Measurements from ENCODE around the gene SLC16A5. TPM values are rescaled to one million over a fixed set of nuclear protein-coding genes. Genes with fewer than 3 reads are reported as not detected.

The SLC16A5 gene
- total RNA-seq, 1 experiment from 2014 or later = 32.4 TPM

DNA sequence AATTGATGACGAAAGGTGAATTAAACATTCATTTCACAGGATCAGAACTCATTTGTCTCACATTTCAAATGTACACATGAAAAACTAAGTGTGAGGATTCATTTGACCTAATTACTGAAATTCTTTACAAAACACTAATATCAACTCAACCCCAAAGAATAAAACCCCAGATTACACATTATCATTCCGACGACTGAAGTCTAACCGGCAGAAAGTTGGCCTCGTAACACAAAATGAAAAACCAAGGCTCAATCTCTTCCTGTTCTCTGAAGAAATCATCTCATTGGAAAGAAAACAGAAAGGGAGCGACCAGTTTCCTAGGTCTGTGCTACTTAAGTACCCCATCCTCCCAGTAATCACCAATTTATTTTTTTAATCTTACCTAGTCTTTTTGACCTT lies 64.8 kb downstream of the SLC16A5 start:
- ChIA-PET POLR2A (interaction anchor here (1.0 kb wide), 1 partner anchor 19 kb away, joined by 4 read pairs; no protein-coding TSS in a partner anchor), CTCF (no interaction called here)
- Mint-ChIP-seq H3K9me3 (no peaks in the 10 kb centered on the region), H3K27ac (peak overlapping the region; percentile 90), H3K4me1 (peaks cover 45% of the 10 kb centered on the region), H3K36me3 (peaks cover 24% of the 10 kb centered on the region), H3K4me3 (peak overlapping the region; percentile 97), H3K27me3 (ENCODE audit: low read depth) (peaks cover 3% of the 10 kb centered on the region; the same call in 1 of the 2 replicates)
- ATAC-seq = no peak
- TF ChIP-seq NFATC4 (CRISPR knock-in tag; IDR thresholded peaks at IDR 0.05) (no peak), MXD4 (CRISPR knock-in tag; IDR thresholded peaks at IDR 0.05; ENCODE audit: borderline replicate concordance) (no peak), FOXK1 (CRISPR knock-in tag; IDR thresholded peaks at IDR 0.05) (no peak), GABPB1 (CRISPR knock-in tag; IDR thresholded peaks at IDR 0.05) (no peak), SP1 (CRISPR knock-in tag; conservative IDR thresholded peaks at IDR 0.05) (no peak), AFF4 (CRISPR knock-in tag; IDR thresholded peaks at IDR 0.05; ENCODE audit: borderline replicate concordance) (no peak), NR2C2 (CRISPR knock-in tag; IDR thresholded peaks at IDR 0.05) (no peak), CREM (CRISPR knock-in tag; IDR thresholded peaks at IDR 0.05) (no peak), GTF2I (CRISPR knock-in tag; conservative IDR thresholded peaks at IDR 0.05) (no peak), AR (CRISPR knock-in tag; IDR thresholded peaks at IDR 0.05) (no peak), ZMAT4 (CRISPR knock-in tag; IDR thresholded peaks at IDR 0.05) (no peak), NFYB (CRISPR knock-in tag; conservative IDR thresholded peaks at IDR 0.05; ENCODE audit: low read depth) (no peak), ZSCAN18 (CRISPR knock-in tag; IDR thresholded peaks at IDR 0.05) (no peak), MLX (CRISPR knock-in tag; IDR thresholded peaks at IDR 0.05) (no peak), E2F1 (CRISPR knock-in tag; IDR thresholded peaks at IDR 0.05) (no peak), MYBL2 (CRISPR knock-in tag; IDR thresholded peaks at IDR 0.05) (no peak)
- TF ChIP-seq, protein P1, sequence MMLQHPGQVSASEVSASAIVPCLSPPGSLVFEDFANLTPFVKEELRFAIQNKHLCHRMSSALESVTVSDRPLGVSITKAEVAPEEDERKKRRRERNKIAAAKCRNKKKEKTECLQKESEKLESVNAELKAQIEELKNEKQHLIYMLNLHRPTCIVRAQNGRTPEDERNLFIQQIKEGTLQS (CRISPR knock-in tag; conservative IDR thresholded peaks at IDR 0.05) = no peak
- TF ChIP-seq, protein P2, sequence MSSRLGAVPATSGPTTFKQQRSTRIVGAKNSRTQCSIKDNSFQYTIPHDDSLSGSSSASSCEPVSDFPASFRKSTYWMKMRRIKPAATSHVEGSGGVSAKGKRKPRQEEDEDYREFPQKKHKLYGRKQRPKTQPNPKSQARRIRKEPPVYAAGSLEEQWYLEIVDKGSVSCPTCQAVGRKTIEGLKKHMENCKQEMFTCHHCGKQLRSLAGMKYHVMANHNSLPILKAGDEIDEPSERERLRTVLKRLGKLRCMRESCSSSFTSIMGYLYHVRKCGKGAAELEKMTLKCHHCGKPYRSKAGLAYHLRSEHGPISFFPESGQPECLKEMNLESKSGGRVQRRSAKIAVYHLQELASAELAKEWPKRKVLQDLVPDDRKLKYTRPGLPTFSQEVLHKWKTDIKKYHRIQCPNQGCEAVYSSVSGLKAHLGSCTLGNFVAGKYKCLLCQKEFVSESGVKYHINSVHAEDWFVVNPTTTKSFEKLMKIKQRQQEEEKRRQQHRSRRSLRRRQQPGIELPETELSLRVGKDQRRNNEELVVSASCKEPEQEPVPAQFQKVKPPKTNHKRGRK (CRISPR knock-in tag; IDR thresholded peaks at IDR 0.05; ENCODE audit: borderline replicate concordance) = no peak
- no peak for DNase-seq (ENCODE audit: low spot score)
